Esophagus muscularis mucosa (tissue), 4 donors: ENCODE data around the gene APOL2. TPM values are rescaled to one million over a fixed set of nuclear protein-coding genes. Genes with fewer than 3 reads are reported as not detected.
"Not testable (repeated sequence)": the region's sequence is repeated elsewhere in the genome, so short reads cannot be mapped to it uniquely, and the experiment has no call there.

Experiments used
- DNase-seq: peaks from one replicate; pipeline ENCODE4 v3.0.0-alpha.2; 2017; ENCODE audit errors: extremely low spot score
- H3K27ac ChIP-seq, 4 donors: fragments of 200-600 bp; sonication (generic); replicated peaks in 1 of 4; 1 replicate in 3 of 4; 2 replicates in 1 of 4; pipeline ENCODE4 v1.5.1; 2016 to 2019; ENCODE audit warnings: mild to moderate bottlenecking in 1 of 4
- H3K27me3 ChIP-seq, 4 donors: fragments of 200-600 bp; sonication (generic); one replicate each; pipeline versions ENCODE4 v1.5.1 to v1.6.0; 2016 to 2019
- H3K36me3 ChIP-seq, 4 donors: fragments of 200-600 bp; sonication (generic); one replicate each; pipeline ENCODE4 v1.5.1; 2016 to 2019
- H3K4me1 ChIP-seq, 4 donors: fragments of 200-600 bp; sonication (generic); one replicate each; pipeline ENCODE4 v1.5.1; 2016 to 2019
- H3K4me3 ChIP-seq, 4 donors: fragments of 200-600 bp; sonication (generic); 1 replicate in 2 of 4; 2 replicates in 2 of 4; pipeline ENCODE4 v1.5.1; 2016 to 2019; ENCODE audit warnings: mild to moderate bottlenecking in 4 of 4, moderate library complexity in 1 of 4
- H3K9me3 ChIP-seq, 4 donors: fragments of 200-600 bp; sonication (generic); 1 replicate in 3 of 4; 2 replicates in 1 of 4; pipeline ENCODE4 v1.5.1; 2016 to 2019
- EP300 ChIP-seq: sonication (generic); formaldehyde crosslinking; IDR thresholded peaks from one replicate; pipeline ENCODE4 v1.6.1; 2017; ENCODE audit warnings: antibody characterized with exemption
- POLR2A ChIP-seq: fragments of 450-650 bp; IDR thresholded peaks from one replicate; pipeline ENCODE4 v1.6.1; 2017; ENCODE audit warnings: antibody characterized with exemption, moderate library complexity, mild to moderate bottlenecking, low read depth
- POLR2AphosphoS5 ChIP-seq, 2 donors: sonication (generic); formaldehyde crosslinking; IDR thresholded peaks; one replicate each; pipeline ENCODE4 v1.6.1; 2017; ENCODE audit warnings: antibody characterized with exemption in 2 of 2
- WGBS: methylation state at CpG from one replicate; pipeline ENCODE4 v1.1.5; 2018; 5-methylcytosine and 5-hydroxymethylcytosine counted together
- intact Hi-C: fragments of 100-400 bp; cut with DNase I; formaldehyde crosslinking; loops from one replicate; pipeline ENCODE4 v1.15.1; 2023
- total RNA-seq, 4 donors: library from RNA; depleted of rRNA; stranded (reverse); fragments of >200 nt; gene quantifications; one replicate each; pipeline versions ENCODE4 v1.1.0 to v1.2.1, GENCODE V29; 2016
- TF ChIP-seq, protein P1 (sequence below), 3 experiments: fragments of 200-600 bp in 2 of 3; fragments of 450-650 bp in 1 of 3; sonication (generic) in 2 of 3; IDR thresholded peaks; one replicate each; pipeline ENCODE4 v1.5.1; 2017 to 2019; ENCODE audit warnings: antibody characterized with exemption in 3 of 3, mild to moderate bottlenecking in 2 of 3, moderate library complexity in 1 of 3

The APOL2 gene
- total RNA-seq, 4 donors from 2014 or later = 22.0 to 41.9 (median 34.4) TPM

DNA sequence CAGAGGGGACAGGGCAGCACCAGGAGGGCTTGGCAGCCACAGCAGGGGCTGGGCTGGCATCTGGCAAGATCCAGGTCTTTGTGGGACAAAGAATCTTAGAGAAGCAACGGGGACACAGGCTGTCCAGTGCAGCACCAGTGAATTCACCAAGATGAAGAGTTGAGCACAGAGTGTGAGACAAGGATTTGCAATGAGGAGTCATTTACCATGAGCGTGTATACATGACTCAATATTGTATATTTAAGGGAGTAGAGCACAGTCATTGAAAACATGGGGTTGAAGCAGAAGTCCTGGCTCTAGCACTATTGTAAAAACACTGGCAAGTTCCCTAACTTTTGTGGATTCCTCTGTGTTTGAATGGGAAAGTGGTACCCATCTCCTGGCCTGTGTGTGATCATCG is 17.2 kb upstream of the APOL2 start:
- H3K36me3 ChIP-seq = peaks cover 0 to 26% (median 16%) of the 10 kb centered on the region in 4 donors
- TF ChIP-seq POLR2A (no peak), EP300 (no peak), POLR2AphosphoS5 (IDR thresholded peaks at IDR 0.05) (no peak)
- TF ChIP-seq, protein P1, sequence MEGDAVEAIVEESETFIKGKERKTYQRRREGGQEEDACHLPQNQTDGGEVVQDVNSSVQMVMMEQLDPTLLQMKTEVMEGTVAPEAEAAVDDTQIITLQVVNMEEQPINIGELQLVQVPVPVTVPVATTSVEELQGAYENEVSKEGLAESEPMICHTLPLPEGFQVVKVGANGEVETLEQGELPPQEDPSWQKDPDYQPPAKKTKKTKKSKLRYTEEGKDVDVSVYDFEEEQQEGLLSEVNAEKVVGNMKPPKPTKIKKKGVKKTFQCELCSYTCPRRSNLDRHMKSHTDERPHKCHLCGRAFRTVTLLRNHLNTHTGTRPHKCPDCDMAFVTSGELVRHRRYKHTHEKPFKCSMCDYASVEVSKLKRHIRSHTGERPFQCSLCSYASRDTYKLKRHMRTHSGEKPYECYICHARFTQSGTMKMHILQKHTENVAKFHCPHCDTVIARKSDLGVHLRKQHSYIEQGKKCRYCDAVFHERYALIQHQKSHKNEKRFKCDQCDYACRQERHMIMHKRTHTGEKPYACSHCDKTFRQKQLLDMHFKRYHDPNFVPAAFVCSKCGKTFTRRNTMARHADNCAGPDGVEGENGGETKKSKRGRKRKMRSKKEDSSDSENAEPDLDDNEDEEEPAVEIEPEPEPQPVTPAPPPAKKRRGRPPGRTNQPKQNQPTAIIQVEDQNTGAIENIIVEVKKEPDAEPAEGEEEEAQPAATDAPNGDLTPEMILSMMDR (IDR thresholded peaks at IDR 0.05) = no peak
- DNase-seq = no peak
- H3K4me3 ChIP-seq = no peak overlapping the region
- intact Hi-C loops = loop anchor here (5.0 kb wide), 1 partner anchor 54 kb away; the partner anchor contains the start of gene APOL4
- H3K9me3 ChIP-seq = no peaks in the 10 kb centered on the region
- peaks cover 50 to 73% (median 66%) of the 10 kb centered on the region in 4 donors for H3K4me1 ChIP-seq
- peak overlapping the region in 1 of 4 donors; percentile 35 for H3K27ac ChIP-seq
- H3K27me3 ChIP-seq = no peaks in the 10 kb centered on the region
- WGBS = 83% methylated on average over 3 of the region's 3 CpGs

DNA sequence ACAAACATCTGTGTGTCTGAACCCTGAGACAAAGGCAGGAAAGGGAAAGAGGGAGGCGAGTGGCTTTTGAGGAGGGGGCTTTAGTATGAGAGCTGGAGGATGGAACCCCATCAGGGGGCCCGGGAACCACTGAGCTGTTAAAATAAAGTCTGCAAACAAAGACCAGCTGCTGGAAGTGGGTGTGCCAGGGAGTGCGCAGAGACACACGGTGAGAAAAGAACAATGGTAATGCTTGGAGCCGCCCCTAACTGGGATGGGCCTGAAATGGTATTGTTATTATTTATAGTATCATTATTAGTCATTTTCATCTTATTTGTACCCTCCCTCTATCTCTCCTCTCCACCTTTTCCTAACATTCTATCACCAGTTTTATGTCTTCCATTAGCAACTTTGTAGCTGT is 16.2 kb upstream of the APOL2 start:
- H3K36me3 ChIP-seq = peaks cover 0 to 17% (median 9%) of the 10 kb centered on the region in 4 donors
- not testable (repeated sequence) for DNase-seq, H3K27me3 ChIP-seq, H3K9me3 ChIP-seq
- 100% methylated on average over 1 of the region's 5 CpGs for WGBS
- intact Hi-C loops = loop anchor here (5.0 kb wide), 1 partner anchor 53 kb away; the partner anchor contains the start of gene APOL4
- peaks cover 50 to 73% (median 66%) of the 10 kb centered on the region in 4 donors for H3K4me1 ChIP-seq
- H3K27ac ChIP-seq = peak overlapping the region; percentile 79 to 86 (median 84)
- peak overlapping the region in 3 of 4 donors; percentile 50 to 60 (median 52) for H3K4me3 ChIP-seq

DNA sequence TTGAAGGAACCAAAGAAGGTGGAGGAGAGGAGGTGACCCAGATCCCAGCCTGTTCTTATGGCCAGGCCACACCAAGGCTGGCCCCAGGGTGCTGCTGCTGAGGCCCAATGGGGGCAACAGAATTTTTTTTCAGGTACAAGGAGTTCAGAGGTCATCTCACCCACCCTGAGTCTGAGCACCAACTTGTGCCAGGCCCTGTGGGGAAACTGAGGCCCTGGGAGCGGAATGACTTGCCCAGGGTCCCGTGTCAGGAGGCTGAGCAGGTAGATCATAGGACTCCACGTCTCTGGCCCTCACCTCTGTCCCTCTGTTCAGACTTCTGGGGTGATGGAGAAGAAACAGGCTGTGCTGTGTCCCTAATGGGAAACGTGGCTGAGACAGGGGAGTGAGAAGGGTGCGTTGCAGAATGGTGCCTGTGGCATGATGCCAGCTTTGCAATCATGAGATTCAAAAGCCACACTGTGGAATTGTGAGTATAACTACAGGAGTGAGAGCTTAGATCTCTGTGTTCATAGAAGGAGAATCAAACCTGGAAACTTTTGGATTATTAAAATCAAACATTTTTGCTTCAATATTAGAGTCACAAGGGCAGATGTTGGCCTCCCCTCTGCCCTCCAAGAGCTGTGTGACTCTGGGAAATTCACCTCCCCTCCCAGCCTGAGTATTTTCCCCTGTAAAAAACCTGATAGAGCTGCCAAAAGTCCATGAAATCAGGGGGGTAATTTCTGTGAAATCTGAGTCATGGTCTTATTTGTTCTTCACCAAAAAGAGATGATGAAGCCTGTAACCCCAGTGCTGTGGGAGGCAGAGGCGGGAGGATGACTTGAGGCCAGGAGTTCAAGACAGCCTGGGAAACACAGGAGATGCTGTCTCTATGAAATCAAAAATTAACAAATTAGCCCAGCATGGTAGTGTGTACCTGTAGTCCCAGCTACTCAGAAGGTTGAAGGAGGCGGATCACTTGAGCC is 14.5 kb upstream of the APOL2 start:
- Histone ChIP-seq H3K4me3 (peak overlapping the region; percentile 50 to 60 (median 53)), H3K9me3 (no peaks in the 10 kb centered on the region), H3K27me3 (no peaks in the 10 kb centered on the region), H3K27ac (peak overlapping the region; percentile 79 to 86 (median 84)), H3K4me1 (peaks cover 34 to 57% (median 55%) of the 10 kb centered on the region in 4 donors), H3K36me3 (peaks cover 0 to 16% (median 9%) of the 10 kb centered on the region in 4 donors)
- intact Hi-C loops = no loop called here
- no peak for DNase-seq
- TF ChIP-seq, protein P1 (IDR thresholded peaks at IDR 0.05) = no peak
- TF ChIP-seq POLR2AphosphoS5 (IDR thresholded peaks at IDR 0.05) = peak in 1 of 2 donors; percentile 13
- WGBS = 65% methylated on average over 7 of the region's 7 CpGs

DNA sequence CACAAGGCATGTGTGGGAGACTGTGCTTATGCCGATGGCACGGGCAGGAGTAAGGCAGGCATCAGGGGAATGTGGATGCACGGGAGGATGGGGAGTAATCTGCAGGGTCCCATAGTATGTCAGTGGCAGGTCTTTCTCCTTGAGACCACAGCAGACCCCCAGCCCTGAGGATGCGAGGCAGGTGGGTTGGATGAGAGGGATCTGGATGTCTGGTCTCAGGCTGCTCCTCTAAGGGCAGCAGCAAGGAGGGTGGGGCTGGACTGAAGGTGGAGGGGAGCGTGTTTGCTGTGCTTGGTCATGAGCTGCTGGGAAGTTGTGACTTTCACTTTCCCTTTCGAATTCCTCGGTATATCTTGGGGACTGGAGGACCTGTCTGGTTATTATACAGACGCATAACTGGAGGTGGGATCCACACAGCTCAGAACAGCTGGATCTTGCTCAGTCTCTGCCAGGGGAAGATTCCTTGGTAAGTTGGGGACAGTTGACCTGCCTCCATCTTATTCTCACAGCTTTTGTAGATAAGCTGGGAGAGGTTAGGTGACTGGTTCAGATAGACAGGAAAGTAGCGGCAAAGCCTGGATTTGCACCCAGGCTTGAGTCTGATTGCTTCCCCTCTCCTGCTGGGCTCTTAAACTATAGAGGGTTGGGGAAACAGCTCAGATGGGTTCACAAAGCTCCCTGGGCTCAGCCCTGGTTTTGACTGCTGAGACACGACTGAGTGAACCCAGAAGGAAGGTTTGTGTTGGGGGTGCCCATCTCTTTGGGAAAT is 13.6 kb upstream of the APOL2 start, which contains the start of gene APOL1:
Gene APOL1 (plus strand): TSS at position 380 of the 769 bp plus-strand sequence. CDS start 1,823 bp downstream, outside the sequence.
- Histone ChIP-seq H3K4me3 (peak within 1 kb of the TSS; percentile 50 to 60 (median 53)), H3K36me3 (peaks cover 0 to 13% (median 8%) of the 10 kb centered on the region in 4 donors), H3K4me1 (peaks cover 26 to 49% (median 46%) of the 10 kb centered on the region in 4 donors), H3K27me3 (no peaks in the 10 kb centered on the region), H3K9me3 (no peaks in the 10 kb centered on the region), H3K27ac (peak within 1 kb of the TSS; percentile 79 to 86 (median 84))
- intact Hi-C loops = no loop called here
- TF ChIP-seq POLR2AphosphoS5 (IDR thresholded peaks at IDR 0.05) (peak; percentile 79 to 83), EP300 (no peak)
- TF ChIP-seq, protein P1 (IDR thresholded peaks at IDR 0.05) = no peak
- WGBS = 41% methylated on average over 10 of the region's 10 CpGs
- DNase-seq = no peak

DNA sequence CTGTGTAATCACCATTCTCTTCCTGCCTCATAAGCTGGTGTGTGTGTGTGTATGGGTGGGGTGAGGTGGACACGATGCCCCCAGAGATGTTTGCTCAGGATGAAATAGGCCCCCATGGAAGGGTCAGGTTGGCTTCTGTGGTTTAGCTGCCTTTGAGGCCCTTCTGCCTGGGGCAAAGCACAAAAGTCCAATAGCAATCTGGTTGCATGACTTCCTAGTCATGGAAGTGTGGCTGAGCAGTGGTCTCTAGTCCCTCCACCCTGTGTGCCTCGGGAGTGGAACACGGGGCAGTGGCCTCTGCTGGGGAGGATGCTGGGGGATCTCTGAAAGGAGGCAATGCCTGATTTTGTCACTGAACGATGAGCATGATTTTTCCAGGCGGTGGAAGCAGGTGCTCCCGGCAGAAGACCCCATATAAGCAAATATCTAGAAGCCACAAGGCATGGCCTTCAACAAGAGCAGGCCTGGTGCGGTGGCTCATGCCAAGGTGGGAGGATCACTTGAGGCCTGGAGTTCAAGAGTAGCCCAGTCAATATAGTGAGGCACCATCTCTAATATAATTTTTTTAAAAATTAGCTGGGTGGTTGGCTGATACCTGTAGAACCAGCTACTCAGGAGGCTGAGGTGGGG is 12.8 kb upstream of the APOL2 start:
- peak overlapping the region in 1 of 4 donors; percentile 50 for H3K4me3 ChIP-seq
- DNase-seq, H3K9me3 ChIP-seq, H3K27me3 ChIP-seq, intact Hi-C loops, H3K36me3 ChIP-seq: not testable (repeated sequence)
- H3K4me1 ChIP-seq = peaks cover 24 to 40% (median 38%) of the 10 kb centered on the region in 4 donors
- H3K27ac ChIP-seq = peak overlapping the region; percentile 79 to 86 (median 84)
- WGBS = 91% methylated on average over 7 of the region's 7 CpGs

DNA sequence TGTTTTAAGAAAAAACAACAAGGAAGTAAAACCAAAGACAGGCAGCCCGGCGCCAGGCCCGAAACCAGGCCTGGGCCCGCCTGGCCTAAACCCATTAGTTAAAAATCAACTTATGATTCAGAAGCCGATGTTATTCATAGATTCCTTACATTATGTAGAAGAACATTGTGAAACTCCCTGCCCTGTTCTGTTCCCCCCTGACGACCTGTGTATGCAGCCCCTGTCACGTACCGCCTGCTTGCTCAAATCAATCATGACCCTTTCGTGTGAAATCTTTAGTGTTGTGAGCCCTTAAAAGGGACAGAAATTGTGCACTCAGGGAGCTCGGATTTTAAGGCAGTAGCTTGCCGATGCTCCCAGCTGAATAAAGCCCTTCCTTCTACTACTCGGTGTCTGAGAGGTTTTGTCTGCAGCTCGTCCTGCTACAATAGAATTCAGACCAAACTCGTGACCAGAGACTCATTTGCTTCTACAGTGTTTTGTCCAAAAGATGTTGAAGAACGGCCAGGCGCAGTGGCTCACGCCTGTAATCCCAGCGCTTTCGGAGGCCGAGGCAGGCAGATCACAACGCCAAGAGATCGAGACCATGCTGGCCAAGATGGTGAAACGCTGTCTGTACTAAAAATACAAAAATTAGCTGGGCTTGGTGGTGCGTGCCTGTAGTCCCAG is 11.1 kb upstream of the APOL2 start:
- DNase-seq, H3K4me3 ChIP-seq, intact Hi-C loops, H3K27ac ChIP-seq, H3K36me3 ChIP-seq, H3K27me3 ChIP-seq, H3K9me3 ChIP-seq: not testable (repeated sequence)
- 90% methylated on average over 24 of the region's 24 CpGs for WGBS
- H3K4me1 ChIP-seq = peaks cover 24 to 37% (median 31%) of the 10 kb centered on the region in 4 donors
